Measurements from ENCODE around the gene SPSB1.

DNA sequence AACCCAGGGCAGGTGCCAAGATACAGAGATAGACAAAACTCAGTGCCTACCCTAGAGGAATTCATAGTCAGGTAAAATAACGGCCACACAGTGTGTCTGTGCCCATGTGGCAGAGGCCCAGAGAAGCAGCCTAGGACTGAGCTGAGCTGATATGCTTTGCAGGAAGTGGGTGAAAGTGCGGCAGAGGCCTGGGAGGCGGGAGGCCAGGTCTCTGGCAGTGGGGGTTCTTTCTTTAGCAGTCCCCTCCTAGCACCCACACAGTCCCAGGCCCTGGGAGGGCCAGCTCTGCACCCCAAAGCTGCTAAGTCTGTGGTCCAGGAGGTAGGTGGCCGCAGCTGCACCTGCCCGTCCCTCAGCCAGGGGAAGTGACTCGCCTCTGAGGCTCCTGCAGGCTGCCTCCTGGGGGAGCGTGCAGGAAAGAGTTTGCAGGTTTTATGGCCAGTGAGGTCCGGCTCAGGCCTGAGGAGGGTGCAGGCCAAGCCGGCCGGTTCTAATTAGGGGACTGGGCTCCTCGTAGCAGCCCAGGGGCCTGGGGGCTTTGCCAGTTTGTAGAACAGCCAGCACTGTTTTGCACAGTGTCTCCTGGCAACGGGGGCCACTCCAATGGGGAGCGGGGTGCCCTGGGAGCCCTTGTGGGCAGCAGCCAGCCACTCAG lies 107.9 kb downstream of the SPSB1 start:
- TF ChIP-seq, protein P1, sequence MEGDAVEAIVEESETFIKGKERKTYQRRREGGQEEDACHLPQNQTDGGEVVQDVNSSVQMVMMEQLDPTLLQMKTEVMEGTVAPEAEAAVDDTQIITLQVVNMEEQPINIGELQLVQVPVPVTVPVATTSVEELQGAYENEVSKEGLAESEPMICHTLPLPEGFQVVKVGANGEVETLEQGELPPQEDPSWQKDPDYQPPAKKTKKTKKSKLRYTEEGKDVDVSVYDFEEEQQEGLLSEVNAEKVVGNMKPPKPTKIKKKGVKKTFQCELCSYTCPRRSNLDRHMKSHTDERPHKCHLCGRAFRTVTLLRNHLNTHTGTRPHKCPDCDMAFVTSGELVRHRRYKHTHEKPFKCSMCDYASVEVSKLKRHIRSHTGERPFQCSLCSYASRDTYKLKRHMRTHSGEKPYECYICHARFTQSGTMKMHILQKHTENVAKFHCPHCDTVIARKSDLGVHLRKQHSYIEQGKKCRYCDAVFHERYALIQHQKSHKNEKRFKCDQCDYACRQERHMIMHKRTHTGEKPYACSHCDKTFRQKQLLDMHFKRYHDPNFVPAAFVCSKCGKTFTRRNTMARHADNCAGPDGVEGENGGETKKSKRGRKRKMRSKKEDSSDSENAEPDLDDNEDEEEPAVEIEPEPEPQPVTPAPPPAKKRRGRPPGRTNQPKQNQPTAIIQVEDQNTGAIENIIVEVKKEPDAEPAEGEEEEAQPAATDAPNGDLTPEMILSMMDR (IDR thresholded peaks at IDR 0.05), result no peak
- TF ChIP-seq POLR2A (IDR thresholded peaks at IDR 0.05) (no peak), POLR2AphosphoS5 (IDR thresholded peaks at IDR 0.05) (no peak)

Data from prostate gland (tissue), 2 donors.